T-helper 1 cell treated with Interleukin-12 subunit alpha and Interleukin-12 subunit beta and Interleukin-4 antibody, amounts not matched to agents 30 ng/mL and 1 ng/mL, for 36 hours (primary cell): ENCODE results near the gene SYCP2L. TPM values are rescaled to one million over a fixed set of nuclear protein-coding genes. Genes with fewer than 3 reads are reported as not detected.
"Not testable (repeated sequence)": the region's sequence is repeated elsewhere in the genome, so short reads cannot be mapped to it uniquely, and the experiment has no call there.

ENCODE experiments used
- intact Hi-C: fragments of 100-400 bp; cut with micrococcal nuclease; formaldehyde crosslinking; loops from one replicate; pipeline ENCODE4 v1.15.1; 2024
- total RNA-seq: library from RNA; stranded (reverse); gene quantifications from 2 replicates; pipeline ENCODE4 v1.2.3, GENCODE V29; 2022

Gene SYCP2L
- total RNA-seq, 1 donor from 2014 or later: not detected

DNA sequence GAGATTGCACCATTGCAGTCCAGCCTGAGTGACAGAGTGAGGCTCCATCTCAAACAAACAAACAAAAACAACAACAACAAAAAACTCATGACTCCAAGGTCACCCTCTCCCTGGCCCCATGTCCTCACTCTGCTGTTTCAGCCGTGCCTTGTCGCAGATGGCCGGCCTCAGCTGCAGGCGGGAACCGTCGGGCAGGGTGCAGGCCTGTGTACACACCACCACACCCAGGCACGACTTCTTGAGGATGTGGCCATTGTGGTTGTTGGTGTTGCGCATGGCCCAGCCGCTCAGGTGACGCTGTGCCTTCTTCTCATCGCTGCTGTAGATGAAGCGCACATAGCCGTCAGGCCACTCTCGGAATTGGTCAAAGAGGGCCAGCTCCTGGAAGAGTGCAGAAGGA lies 9.8 kb upstream of the SYCP2L start:
- intact Hi-C loops: no loop called here

DNA sequence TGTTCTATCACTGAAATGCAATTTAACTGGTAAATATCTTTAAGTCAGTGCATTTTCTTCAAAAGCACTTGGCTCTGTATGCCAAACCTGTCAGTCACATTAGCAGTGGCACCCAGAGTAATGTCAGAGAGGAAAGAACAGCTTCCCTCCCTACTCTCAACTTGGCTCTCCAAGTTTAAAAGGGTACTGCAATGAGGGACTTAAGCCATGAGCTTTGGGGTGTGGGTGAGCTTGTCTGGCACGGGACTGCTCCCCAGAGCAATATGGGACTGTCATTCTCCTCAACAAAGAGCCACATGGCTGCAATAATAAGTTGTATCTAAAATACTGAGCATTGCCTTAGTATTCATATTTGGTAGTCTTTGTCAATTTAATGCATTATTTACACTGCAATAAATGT lies 9.0 kb upstream of the SYCP2L start:
- intact Hi-C loops: no loop called here

DNA sequence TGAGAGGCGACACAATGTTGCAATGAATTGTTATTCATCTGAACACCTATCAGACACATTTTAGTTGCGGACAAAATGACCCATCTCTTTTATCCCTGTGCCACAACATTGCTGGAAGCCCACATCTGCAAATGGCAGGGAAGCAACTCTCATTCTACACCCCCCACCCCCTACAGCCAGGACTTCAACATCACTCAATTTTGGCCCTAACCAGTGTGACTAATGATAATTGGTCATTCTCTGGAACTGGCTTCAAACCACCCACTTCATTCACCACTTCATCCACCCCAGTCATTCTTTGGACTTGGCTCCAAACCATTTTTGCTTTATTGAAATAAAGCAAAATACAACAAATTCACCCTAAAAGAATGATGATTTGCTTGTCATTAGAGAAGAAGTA lies 6.5 kb upstream of the SYCP2L start:
- intact Hi-C loops: loop anchor here (5.0 kb wide), 1 partner anchor 468 kb away; no protein-coding TSS in a partner anchor

DNA sequence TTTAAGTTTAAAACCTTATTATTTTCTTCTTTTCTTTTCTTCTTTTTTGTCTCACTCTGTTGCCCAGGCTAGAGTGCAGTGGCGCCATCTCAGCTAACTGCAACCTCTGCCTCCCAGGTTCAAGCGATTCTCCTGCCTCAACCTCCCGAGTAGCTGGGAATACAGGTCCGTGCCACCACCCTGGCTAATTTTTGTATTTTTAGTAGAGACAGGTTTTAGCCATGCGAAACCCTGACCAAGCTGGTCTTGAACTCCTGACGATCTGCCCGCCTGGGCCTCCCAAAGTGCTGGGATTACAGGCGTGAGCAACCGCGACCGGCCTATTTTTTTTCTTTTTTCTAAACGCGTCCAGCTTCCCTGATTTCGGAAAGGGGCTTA lies 4.6 kb upstream of the SYCP2L start:
- intact Hi-C loops: loop anchor here (5.0 kb wide), 1 partner anchor 470 kb away; no protein-coding TSS in a partner anchor

DNA sequence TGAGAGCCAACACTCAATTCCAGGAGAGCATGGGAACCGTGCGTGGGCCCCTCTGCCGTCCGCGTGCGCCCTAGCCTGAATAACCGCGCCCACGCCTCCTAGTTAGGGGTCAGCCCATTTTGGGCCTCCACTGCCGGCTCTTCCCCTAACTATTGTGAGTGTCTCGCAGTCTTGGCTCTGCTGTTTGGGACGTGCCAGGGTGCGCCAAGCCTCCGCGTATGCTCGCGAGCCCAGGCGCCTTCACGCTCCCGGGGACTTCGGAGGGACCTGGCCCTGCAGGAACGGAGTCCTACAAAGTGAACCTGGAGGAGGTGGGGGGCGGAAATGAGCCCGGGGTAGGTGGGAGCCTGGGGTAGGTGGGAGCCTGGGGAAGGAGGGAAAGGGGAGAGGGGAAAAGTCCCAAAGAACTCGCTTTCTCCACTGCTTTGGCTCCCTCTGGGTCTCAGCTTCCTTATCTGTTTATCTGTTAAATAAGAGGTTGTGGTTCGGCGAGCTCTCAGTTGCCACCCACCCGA lies 4.1 kb upstream of the SYCP2L start:
- intact Hi-C loops: loop anchor here (5.0 kb wide), 1 partner anchor 470 kb away; no protein-coding TSS in a partner anchor

DNA sequence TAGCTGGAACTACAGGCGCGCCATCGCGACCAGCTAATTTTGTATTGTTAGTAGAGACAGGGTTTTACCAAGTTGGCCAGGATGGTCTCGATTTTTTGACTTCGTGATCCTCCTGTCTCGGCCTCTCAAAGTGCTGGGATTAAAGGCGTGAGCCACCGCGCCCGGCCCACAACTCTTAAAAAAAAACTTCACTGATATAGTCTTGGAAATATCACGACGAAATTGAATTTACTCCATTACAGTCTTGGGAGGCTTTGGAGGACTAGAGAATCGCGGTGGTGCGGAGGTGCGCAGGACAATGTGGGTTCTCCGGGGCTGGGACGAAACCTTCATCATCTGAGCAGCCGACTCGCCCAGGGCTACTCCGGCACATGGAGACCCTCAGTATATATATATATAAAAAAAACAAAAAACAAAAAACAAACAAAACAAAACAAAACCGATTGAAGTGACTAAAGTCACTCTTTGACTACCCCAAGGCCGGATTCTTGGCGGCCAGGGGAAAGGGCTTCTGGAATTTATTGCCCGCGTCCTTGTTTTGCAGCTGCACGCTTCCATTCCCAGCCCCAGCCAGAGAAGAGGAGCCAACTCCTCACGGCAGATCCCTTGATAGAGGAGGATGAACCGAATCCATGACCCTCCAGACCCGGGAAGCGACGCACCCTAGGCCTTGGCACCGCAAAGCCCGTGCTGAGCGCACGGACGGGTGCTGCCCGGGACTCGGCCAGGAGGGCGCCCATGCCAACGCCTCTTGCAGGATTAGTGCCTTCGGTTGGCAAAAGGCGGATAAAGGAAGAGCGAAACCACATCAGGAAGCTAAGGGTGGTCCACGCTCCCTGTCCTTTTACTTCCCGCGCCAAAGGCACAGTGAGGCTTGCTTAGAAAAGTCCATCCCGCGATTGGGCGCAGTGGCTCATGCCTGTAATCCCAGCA lies 3.3 kb upstream of the SYCP2L start:
- intact Hi-C loops: loop anchor here (5.0 kb wide), 1 partner anchor 471 kb away; no protein-coding TSS in a partner anchor

DNA sequence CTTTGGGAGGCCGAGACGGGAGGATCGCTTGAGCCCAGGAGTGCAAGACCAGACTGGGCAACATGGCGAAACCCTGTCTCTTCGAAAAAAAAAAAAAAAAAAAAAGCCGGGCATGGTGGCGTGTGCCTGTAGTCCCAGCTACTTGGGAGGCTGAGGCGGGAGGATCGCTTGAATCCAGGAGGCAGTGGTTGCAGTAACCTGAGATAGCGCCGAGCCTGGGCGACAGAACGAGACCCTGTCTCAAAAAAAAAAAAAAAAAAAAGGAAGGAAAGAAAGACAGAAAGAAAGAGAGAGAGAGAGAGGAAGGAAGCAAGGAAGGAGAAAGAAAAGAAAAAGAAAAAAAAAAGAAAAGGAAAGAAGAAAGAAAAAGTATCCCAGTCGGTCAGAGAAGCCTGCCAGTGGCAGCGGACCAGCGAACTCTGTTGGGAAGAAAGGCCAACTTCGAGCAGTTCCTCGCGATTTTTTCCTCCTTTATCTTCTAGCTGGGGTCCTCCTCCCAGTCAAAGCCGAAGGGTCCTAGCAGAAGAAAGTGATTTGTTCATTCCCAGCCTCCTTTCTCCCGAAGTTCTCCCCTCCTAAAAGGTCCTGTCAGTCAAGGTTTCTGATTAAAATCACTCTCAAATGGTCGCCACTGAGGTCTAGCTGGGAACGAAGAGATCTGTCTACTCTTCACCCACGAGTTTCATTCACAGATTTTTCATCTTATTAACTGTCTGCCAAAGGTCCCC lies 2.4 kb upstream of the SYCP2L start:
- intact Hi-C loops: loop anchor here (5.0 kb wide), 1 partner anchor 472 kb away; no protein-coding TSS in a partner anchor

DNA sequence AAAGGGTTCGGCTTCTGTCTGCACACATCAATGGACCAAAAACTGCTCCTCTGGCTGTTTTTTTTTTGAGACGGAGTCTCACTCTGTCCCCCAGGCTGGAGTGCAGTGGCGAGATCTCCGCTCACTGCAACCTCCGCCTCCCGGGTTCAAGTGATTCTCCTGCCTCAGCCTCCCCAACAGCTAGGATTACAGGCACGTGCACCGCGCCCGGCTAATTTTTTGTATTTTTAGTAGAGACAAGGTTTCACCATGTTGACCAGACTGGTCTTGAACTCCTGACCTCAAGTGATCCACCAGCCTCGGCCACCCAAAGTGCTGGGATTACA lies 524 bp upstream of the SYCP2L start:
- intact Hi-C loops: loop anchor here (5.0 kb wide), 1 partner anchor 494 kb away; no protein-coding TSS in a partner anchor

DNA sequence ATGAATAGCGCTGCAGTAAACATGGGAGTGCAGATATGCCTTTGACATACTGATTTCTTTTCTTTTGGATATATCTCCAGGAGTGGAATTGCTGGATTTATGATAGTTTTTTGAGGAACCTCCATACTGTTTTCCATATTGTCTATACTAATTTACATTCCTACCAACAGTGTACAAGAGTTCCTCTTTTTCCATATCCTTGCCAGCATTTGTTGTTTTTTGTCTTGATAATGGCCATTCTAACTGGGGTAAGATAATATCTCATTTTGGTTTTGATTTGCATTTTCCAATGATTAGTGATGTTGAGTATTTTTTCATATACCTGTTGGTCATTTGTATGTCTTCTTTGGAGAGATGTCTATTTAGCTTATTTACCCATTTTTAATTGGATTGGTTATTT lies 3.3 kb downstream of the SYCP2L start:
- intact Hi-C loops: no loop called here

DNA sequence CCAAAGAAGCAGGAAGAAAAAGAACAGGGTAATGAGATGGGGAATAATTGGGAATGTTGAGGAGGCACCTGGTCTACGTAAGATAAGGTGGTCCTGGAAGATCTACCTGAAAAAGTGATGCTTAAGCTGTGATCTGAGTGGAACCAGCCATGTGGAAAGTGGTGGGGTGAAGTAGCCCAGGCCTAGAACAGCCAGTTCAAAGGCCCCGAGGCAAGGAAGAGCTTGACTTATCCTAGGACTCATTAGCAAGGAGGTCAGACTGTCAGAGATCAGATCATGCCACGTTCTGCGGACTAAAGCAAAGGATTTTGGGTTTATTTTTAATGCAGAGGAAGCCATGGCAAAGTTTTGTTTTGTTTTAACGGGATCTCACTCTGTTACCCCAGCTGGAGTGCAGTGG lies 5.1 kb downstream of the SYCP2L start:
- intact Hi-C loops: no loop called here

DNA sequence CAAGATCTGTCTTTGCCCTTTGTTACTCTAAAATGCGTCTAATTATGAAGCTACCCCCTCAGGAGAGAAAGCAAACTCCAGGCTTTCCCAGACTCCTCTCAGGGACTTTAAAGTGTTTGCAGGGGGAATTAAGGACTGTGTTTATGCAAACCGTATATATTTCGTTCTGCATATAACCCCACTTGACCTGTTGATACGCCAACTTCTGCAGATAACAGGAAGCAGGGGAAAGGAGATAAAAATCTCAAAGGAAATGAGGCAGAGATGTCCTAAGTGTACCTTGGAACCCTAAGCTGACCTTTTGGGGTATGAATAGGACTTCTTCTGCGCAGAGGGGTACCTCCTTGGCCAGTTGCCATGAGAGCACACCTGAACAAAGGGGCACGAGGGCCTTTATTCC lies 8.1 kb downstream of the SYCP2L start:
- intact Hi-C loops: no loop called here

DNA sequence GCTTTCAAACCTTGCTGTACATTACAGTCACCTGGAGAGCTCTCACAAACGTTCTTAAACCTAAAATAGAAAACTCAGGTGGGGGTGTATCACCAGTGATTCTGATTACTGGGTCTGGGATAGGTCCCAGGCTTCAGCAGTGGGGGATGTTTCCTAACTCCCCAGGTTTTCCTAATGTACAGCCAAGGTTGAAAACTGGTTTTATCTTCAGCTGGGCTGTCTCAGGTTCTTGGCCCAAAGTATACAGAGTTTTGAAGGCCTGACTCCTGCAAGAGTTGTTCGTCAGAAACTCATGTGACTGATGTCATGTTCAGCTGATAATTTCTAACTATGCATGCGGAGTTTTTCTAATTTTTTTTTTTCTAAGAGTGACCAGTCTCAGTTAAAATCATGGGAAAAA lies 9.8 kb downstream of the SYCP2L start:
- intact Hi-C loops: no loop called here

DNA sequence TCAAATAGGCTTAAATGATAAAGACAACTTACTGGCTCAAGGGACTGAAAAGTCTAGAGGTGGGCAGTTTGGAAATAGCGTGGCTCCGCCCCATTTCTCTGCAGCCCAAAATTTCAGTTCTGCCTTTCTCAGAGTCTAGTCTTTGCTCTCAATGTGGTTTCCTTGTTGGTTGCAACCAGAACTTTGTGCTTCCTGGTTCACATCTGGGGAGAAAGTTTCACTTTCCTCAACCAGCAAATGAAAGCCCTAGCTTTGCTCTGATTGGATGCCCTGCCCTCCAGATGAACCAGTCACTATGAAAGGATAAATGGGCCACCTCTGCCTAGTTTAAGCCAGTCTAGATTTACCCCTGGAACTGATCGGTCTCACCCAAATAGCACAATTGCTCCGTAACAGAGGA lies 14.9 kb downstream of the SYCP2L start:
- intact Hi-C loops: no loop called here

DNA sequence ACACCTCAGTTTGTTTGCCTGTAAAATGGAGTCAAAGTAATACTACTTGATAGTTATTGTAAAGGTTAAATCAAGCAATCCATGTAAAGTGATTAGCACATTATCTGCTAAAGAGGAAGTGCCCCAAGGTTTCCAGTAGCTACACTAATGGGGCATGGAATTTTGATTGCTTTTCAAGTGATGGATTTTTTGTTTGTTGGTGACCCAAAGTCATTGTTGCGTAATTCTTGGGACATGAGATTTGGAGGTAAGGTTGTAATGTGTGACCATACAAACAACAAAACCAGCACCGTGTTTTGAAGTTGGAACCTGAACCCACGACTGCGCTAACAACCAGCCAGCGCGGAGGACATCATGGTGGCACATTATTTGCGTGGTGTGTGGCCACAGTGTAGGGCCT lies 17.2 kb downstream of the SYCP2L start:
- intact Hi-C loops: no loop called here

DNA sequence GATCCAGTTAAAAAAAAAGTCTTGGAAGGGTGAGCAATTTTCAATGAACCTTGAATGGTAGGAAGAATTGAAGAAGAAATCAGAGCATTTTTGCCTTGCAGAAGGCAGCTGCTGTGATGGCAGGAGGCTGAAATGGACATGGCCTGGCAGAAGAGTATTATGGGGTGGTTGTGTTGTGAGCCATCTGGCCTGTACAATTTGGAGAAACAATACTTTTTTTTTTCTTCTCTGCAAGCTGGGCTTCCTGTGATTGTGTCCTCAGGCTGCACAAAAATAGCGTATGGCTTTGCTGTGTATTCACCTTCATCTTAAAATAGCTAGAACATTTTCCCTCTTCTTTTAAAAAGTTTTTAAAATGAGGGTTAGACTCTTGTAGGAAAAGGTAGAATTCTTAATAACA lies 21.4 kb downstream of the SYCP2L start:
- intact Hi-C loops: no loop called here

DNA sequence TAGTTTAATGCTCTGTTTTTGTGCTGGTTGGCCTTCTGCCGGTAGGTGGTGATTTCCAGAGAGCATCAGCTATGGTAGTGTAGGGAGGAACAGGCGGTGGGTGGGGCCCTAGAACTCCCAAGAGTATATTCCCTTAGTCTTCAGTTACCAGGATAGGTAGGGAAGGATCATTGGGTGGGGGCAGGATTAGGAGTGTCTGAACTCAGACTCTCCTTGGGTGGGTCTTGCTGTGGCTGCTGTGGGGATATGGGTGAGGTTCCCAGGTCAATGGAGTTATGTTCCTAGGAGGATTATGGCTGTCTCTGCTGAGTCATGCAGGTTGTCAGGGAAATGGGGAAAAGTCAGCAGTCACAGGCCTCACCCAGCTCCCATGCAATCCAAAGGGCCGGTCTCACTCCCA lies 32.7 kb downstream of the SYCP2L start:
- intact Hi-C loops: not testable (repeated sequence)

DNA sequence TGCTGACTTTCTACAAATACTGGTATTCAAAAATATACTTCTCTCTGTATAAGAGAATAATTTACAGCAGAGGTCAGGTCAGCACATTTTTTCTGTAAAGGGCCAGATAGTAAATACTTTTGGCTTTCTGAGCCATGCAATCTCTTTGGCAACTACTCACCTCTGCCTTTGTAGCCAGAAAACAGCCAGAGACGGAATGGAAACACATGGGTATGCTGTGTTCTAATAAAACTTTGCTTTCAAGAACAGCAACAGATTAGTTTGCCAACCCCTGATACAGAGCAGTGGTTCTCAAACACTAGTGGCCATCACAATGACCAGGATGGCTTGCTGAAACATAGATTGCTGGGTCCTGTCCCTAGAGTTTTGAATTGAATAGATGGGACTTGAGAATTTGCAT lies 46.3 kb downstream of the SYCP2L start:
- intact Hi-C loops: no loop called here

DNA sequence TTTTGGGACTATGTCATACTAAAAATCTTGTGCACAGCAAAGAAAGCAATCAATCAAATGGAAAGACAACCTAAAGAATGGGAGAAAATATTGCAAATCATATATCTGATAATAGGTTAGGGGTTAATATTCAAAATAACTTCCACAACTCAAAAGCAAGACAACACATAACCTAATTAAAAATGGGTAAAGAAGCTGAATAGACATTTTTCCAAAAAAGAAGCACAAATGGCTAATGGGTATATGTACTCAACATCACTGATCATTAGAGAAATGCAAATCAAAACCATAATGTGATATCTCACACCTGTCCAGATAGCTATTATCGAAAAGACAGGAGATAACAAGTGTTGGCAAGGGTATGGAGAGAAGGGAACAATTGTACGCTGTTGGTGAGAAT lies 53.0 kb downstream of the SYCP2L start:
- intact Hi-C loops: no loop called here

DNA sequence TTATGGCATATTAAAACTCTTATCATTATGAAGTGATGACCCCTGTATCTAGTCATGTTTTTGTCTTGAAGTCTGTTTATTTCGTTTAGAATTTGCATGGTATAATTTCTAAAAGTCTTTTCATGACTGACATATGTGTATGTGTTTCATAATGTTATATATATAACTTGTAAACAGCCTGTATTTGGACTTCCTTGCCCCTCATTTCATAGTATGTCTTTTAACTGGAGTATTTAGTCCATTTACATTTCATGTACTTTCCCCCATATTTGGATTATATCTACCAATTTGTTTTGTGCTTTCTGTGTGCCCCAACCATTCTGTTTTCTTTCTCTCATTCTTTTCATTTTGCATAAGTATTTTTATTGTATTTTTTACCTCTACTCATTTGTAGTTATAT lies 59.0 kb downstream of the SYCP2L start:
- intact Hi-C loops: no loop called here

DNA sequence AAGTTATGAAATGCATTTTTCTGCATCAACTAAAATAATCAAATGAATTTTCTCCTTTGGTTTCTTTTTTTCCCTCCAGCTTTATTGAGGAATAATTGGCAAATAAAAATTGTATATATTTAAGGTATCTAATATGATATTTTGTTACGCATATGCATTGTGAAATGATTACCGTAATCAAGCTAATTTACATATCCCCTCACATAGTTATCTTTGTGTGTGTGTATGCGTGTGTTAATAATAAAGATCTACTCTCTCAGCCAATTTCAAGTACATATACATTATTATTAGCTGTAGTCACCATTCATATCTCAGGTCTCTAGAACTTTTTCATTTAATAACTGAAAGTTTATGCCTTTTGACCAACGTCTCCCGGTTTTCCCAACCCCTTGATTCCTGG lies 61.1 kb downstream of the SYCP2L start:
- intact Hi-C loops: no loop called here

DNA sequence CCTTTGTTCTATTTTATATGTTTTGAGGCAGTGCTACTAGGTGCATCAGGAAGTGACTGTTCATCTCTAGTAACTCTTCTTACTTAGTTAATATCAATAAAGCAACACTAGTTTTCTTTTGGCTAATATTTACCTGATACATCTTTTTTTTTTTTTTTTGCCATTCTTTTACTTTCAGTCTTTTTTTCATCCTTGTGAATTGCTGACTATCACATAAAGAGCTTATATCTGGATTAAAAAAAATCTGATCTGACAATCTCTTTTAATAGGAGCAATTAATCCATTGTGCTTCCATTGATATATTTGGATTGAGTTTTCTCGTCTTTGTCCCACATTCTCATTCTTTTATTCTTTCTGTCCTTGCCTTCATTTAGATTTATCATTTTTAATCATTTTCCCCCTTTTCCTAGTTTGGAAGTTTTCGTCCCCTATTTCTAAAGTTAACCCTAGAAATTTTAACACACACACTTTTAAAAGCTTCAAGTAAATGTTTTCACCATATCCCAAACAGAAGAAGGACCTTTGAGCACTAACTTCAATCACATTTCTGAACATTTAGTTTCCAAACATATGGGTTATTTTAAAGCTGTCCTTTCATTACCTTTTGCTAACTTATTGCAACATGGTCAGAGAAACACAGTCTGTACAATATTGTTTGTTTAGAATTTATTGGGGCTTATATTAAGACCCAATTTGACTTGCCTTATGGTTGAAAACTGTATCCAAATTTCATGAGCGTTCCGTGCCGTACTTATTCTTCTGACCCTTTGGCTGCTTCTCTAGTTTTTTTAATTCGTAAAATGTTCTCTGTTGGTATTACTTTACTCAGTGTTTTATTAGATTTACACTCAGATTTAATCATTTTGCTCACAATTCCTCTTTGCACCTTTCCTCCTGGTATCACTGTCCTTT lies 63.0 kb downstream of the SYCP2L start:
- intact Hi-C loops: loop anchor here (10.0 kb wide), 1 partner anchor 195 kb away; no protein-coding TSS in a partner anchor
